ENCODE measurements around the gene KCNE4.

KCNE4 gene

DNA sequence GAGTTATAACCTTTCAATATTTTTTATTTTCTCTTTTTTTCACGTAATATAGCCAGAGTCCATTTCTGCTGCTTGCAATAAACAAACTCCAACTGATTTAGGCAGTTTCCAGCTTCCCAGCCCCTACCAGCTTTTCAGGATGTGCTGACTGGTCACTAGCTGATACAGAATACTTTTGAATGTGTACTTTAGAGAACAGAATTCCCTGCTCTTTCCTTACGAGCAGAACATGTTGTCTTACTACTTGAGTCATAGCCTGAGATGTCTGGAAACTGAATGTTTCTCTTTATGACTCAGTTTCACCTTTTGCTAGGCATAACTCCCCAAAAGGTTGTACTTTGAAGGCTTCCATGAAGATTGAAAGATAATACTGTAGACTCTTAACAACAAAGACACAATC is 44.5 kb upstream of the KCNE4 start:
- no peaks in the 10 kb centered on the region for H4K20me1 ChIP-seq (ENCODE audit: insufficient read depth, low read length)
- H3K36me3 ChIP-seq (replicated peaks; ENCODE audit: insufficient read depth, low read length): no peaks in the 10 kb centered on the region
- H3F3A ChIP-seq (ENCODE audit: insufficient read depth, low read length): no peaks in the 10 kb centered on the region
- H3K27me3 ChIP-seq (replicated peaks; ENCODE audit: insufficient read depth, low read length): no peaks in the 10 kb centered on the region
- H3K9me2 ChIP-seq (replicated peaks; ENCODE audit: insufficient read depth, low read length): no peaks in the 10 kb centered on the region
- no peak overlapping the region for H3K9ac ChIP-seq (ENCODE audit: low read length)
- no peaks in the 10 kb centered on the region for H3K79me2 ChIP-seq (ENCODE audit: low read length)
- no peak for DNase-seq
- no peak overlapping the region for H2AFZ ChIP-seq (ENCODE audit: low read length)
- H3K4me2 ChIP-seq (ENCODE audit: low read depth, low read length): no peak overlapping the region
- TF ChIP-seq EZH2 (optimal IDR thresholded peaks at IDR 0.05; ENCODE audit: low read depth, low read length) (no peak), EZH2phosphoT487 (IDR thresholded peaks at IDR 0.05; ENCODE audit: low read length) (no peak)
- TF ChIP-seq, protein P1, sequence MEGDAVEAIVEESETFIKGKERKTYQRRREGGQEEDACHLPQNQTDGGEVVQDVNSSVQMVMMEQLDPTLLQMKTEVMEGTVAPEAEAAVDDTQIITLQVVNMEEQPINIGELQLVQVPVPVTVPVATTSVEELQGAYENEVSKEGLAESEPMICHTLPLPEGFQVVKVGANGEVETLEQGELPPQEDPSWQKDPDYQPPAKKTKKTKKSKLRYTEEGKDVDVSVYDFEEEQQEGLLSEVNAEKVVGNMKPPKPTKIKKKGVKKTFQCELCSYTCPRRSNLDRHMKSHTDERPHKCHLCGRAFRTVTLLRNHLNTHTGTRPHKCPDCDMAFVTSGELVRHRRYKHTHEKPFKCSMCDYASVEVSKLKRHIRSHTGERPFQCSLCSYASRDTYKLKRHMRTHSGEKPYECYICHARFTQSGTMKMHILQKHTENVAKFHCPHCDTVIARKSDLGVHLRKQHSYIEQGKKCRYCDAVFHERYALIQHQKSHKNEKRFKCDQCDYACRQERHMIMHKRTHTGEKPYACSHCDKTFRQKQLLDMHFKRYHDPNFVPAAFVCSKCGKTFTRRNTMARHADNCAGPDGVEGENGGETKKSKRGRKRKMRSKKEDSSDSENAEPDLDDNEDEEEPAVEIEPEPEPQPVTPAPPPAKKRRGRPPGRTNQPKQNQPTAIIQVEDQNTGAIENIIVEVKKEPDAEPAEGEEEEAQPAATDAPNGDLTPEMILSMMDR (IDR thresholded peaks at IDR 0.05; ENCODE audit: low read length): no peak
- H3K9me3 ChIP-seq (replicated peaks; ENCODE audit: insufficient read depth, low read length): no peaks in the 10 kb centered on the region
- no peak overlapping the region for H3K27ac ChIP-seq (ENCODE audit: low read length)
- H3K4me1 ChIP-seq (ENCODE audit: low read length): no peaks in the 10 kb centered on the region
- H3K4me3 ChIP-seq (ENCODE audit: low read length): no peak overlapping the region

GRCh38 chr2:223008162-223008561 is 43.8 kb upstream of the KCNE4 start:
- no peaks in the 10 kb centered on the region for H3K4me1 ChIP-seq (ENCODE audit: low read length)
- TF ChIP-seq, protein P1 (IDR thresholded peaks at IDR 0.05; ENCODE audit: low read length): no peak
- TF ChIP-seq EZH2phosphoT487 (IDR thresholded peaks at IDR 0.05; ENCODE audit: low read length) (no peak), EZH2 (optimal IDR thresholded peaks at IDR 0.05; ENCODE audit: low read depth, low read length) (no peak)
- H4K20me1 ChIP-seq (ENCODE audit: insufficient read depth, low read length): no peaks in the 10 kb centered on the region
- H3K9me3 ChIP-seq (replicated peaks; ENCODE audit: insufficient read depth, low read length): no peaks in the 10 kb centered on the region
- H3K27me3 ChIP-seq (replicated peaks; ENCODE audit: insufficient read depth, low read length): no peaks in the 10 kb centered on the region
- H3K27ac ChIP-seq (ENCODE audit: low read length): no peak overlapping the region
- no peak overlapping the region for H3K9ac ChIP-seq (ENCODE audit: low read length)
- H3K79me2 ChIP-seq (ENCODE audit: low read length): no peaks in the 10 kb centered on the region
- no peaks in the 10 kb centered on the region for H3K9me2 ChIP-seq (replicated peaks; ENCODE audit: insufficient read depth, low read length)
- no peak overlapping the region for H3K4me3 ChIP-seq (ENCODE audit: low read length)
- no peak overlapping the region for H2AFZ ChIP-seq (ENCODE audit: low read length)
- no peak overlapping the region for H3K4me2 ChIP-seq (ENCODE audit: low read depth, low read length)
- DNase-seq: no peak
- no peaks in the 10 kb centered on the region for H3F3A ChIP-seq (ENCODE audit: insufficient read depth, low read length)
- no peaks in the 10 kb centered on the region for H3K36me3 ChIP-seq (replicated peaks; ENCODE audit: insufficient read depth, low read length)

DNA sequence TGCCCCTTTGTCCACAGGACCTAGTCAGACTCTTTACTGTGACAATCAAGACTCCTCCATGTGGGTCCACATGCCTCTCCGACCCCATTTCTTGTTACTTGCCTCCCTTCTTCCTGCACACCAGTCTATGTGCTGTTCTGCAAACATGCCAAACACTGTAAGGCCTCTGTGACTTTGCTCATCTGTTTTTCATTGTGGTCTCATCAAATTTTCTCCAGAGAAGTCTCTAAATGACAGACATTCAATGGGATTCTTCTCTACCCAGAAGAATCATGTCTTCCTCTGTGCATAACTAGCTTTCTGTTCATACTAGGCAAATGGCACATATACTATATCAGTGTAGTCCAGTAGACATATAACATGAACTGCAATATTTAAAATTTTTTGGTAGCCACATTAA is 43.0 kb upstream of the KCNE4 start:
- H3F3A ChIP-seq (ENCODE audit: insufficient read depth, low read length): no peaks in the 10 kb centered on the region
- H3K4me2 ChIP-seq (ENCODE audit: low read depth, low read length): no peak overlapping the region
- H3K4me1 ChIP-seq (ENCODE audit: low read length): no peaks in the 10 kb centered on the region
- no peaks in the 10 kb centered on the region for H3K27me3 ChIP-seq (replicated peaks; ENCODE audit: insufficient read depth, low read length)
- no peak for DNase-seq
- H3K4me3 ChIP-seq (ENCODE audit: low read length): no peak overlapping the region
- H4K20me1 ChIP-seq (ENCODE audit: insufficient read depth, low read length): no peaks in the 10 kb centered on the region
- no peak overlapping the region for H3K27ac ChIP-seq (ENCODE audit: low read length)
- H2AFZ ChIP-seq (ENCODE audit: low read length): no peak overlapping the region
- H3K9me3 ChIP-seq (replicated peaks; ENCODE audit: insufficient read depth, low read length): no peaks in the 10 kb centered on the region
- no peaks in the 10 kb centered on the region for H3K9me2 ChIP-seq (replicated peaks; ENCODE audit: insufficient read depth, low read length)
- no peaks in the 10 kb centered on the region for H3K36me3 ChIP-seq (replicated peaks; ENCODE audit: insufficient read depth, low read length)
- no peak overlapping the region for H3K9ac ChIP-seq (ENCODE audit: low read length)
- TF ChIP-seq EZH2 (optimal IDR thresholded peaks at IDR 0.05; ENCODE audit: low read depth, low read length) (no peak), EZH2phosphoT487 (IDR thresholded peaks at IDR 0.05; ENCODE audit: low read length) (no peak)
- TF ChIP-seq, protein P1 (IDR thresholded peaks at IDR 0.05; ENCODE audit: low read length): no peak
- no peaks in the 10 kb centered on the region for H3K79me2 ChIP-seq (ENCODE audit: low read length)
